HepG2 (cell line): ENCODE data around the gene WTAP. TPM values are rescaled to one million over a fixed set of nuclear protein-coding genes. Genes with fewer than 3 reads are reported as not detected.

Experiments
- ATAC-seq: fragments of 200-7000 bp; cut with Tn5 transposase; 3 replicates; pipeline ENCODE4 v1.9.1; 2020; ENCODE audit warnings: mild to moderate bottlenecking, moderate library complexity
- BruUV-seq: library from RNA; stranded (reverse); fragments of 400-500 nt; replicated peaks from 2 replicates; lab custom pipeline; 2021; lab: Mats Ljungman, UMichigan
- CTCF ChIA-PET: fragments of 300-600 bp; formaldehyde crosslinking; extraction: SDS; loops from one replicate; lab custom pipeline; 2021; ENCODE audit warnings: low total read pairs, inconsistent platforms, low intra/inter-chr PET ratio; lab: Yijun Ruan, JAX
- POLR2A ChIA-PET: fragments of 350-600 bp; sonication (Branson Sonifier 250); formaldehyde crosslinking; loops from one replicate; lab custom pipeline; 2020; ENCODE audit warnings: antibody characterized with exemption, inconsistent platforms; lab: Yijun Ruan, JAX
- DNase-seq: peaks from one replicate; pipeline ENCODE4 v3.0.0-alpha.2; 2015; ENCODE audit warnings: low spot score
- FAIRE-seq: peaks from 3 replicates; lab custom pipeline; 2011; peaks lifted over from hg19 to GRCh38; lab: Jason Lieb, UNC
- H2AFZ ChIP-seq: one replicate; pipeline ENCODE4 v1.6.1; 2011; ENCODE audit warnings: low read length, inconsistent platforms
- H3K27ac ChIP-seq: fragments of 300-600 bp; 3 replicates; pipeline ENCODE4 v1.8.0; 2011; ENCODE audit warnings: mixed run types, mild to moderate bottlenecking, mixed read lengths, low read length, inconsistent platforms; ENCODE audit not compliant: insufficient read depth; ENCODE audit errors: extremely low read length
- H3K27me3 ChIP-seq, 2 experiments: fragments of 200-600 bp in 1 of 2; 2 replicates in 1 of 2; 3 replicates in 1 of 2; pipeline versions ENCODE4 v1.6.0 to v1.8.0; 2011; ENCODE audit warnings: low read length in 2 of 2, mild to moderate bottlenecking in 2 of 2, moderate library complexity in 2 of 2, inconsistent platforms in 1 of 2; ENCODE audit not compliant: insufficient read depth in 2 of 2, control insufficient read depth in 1 of 2
- H3K36me3 ChIP-seq, 2 experiments: fragments of 200-600 bp in 1 of 2; replicated peaks in 1 of 2; 2 replicates in 1 of 2; 3 replicates in 1 of 2; pipeline versions ENCODE4 v1.5.1 to v1.8.0; 2011; ENCODE audit warnings: low read length in 2 of 2, inconsistent platforms in 1 of 2; ENCODE audit not compliant: insufficient read depth in 2 of 2, control insufficient read depth in 1 of 2
- H3K4me1 ChIP-seq: 2 replicates; pipeline ENCODE4 v1.5.1; 2012; ENCODE audit warnings: low read length, inconsistent platforms; ENCODE audit not compliant: insufficient read depth
- H3K4me2 ChIP-seq: 2 replicates; pipeline ENCODE4 v1.6.0; 2011; ENCODE audit warnings: low read depth, low read length, inconsistent platforms
- H3K4me3 ChIP-seq, 3 experiments: fragments of 200-600 bp in 1 of 3; sonication (generic), shearing (Covaris generic) in 1 of 3; replicated peaks in 1 of 3; 2 replicates each; pipeline ENCODE4 v1.5.1; 2011 to 2016; ENCODE audit warnings: low read length in 3 of 3, inconsistent platforms in 2 of 3, low read depth in 2 of 3, mild to moderate bottlenecking in 2 of 3, control low read depth in 1 of 3, mixed read lengths in 1 of 3; ENCODE audit not compliant: insufficient read depth in 1 of 3
- H3K79me2 ChIP-seq: one replicate; pipeline ENCODE4 v1.6.1; 2011; ENCODE audit warnings: low read length, inconsistent platforms; ENCODE audit not compliant: insufficient read depth
- H3K9ac ChIP-seq: 2 replicates; pipeline ENCODE4 v1.6.0; 2011; ENCODE audit warnings: mild to moderate bottlenecking, low read depth, low read length, inconsistent platforms; ENCODE audit not compliant: insufficient read depth
- H3K9me3 ChIP-seq: 2 replicates; pipeline ENCODE4 v1.5.1; 2012; ENCODE audit warnings: mild to moderate bottlenecking, low read length
- H4K20me1 ChIP-seq: 2 replicates; pipeline ENCODE4 v1.6.0; 2011; ENCODE audit warnings: inconsistent platforms, mild to moderate bottlenecking, low read length, moderate library complexity; ENCODE audit not compliant: insufficient read depth
- EZH2 ChIP-seq: conservative IDR thresholded peaks from 2 replicates; pipeline ENCODE4 v1.6.1; 2012; ENCODE audit warnings: mild to moderate bottlenecking, low read depth, low read length, moderate library complexity
- MIER3 ChIP-seq: IDR thresholded peaks from 2 replicates; pipeline ENCODE4 v1.6.1; 2016; ENCODE audit warnings: missing compliant biosample characterization, borderline replicate concordance
- POLR2A ChIP-seq, 2 experiments: IDR thresholded peaks; 2 replicates each; pipeline ENCODE4 v1.6.1; 2011; ENCODE audit warnings: low read depth in 2 of 2, low read length in 2 of 2, mild to moderate bottlenecking in 1 of 2, moderate library complexity in 1 of 2; ENCODE audit not compliant: insufficient read depth in 1 of 2
- POLR2AphosphoS2 ChIP-seq: IDR thresholded peaks from 2 replicates; pipeline ENCODE4 v1.6.1; 2011; ENCODE audit warnings: low read depth, low read length, improper control_type of control experiment
- POLR2AphosphoS5 ChIP-seq: IDR thresholded peaks from 2 replicates; pipeline ENCODE4 v1.6.1; 2012; ENCODE audit warnings: low read depth, low read length
- POLR2G ChIP-seq: fragments of 200-400 bp; formaldehyde crosslinking; IDR thresholded peaks from 2 replicates; pipeline ENCODE4 v1.6.1; 2018; ENCODE audit warnings: mild to moderate bottlenecking, low read depth, low read length, moderate library complexity
- RBM22 ChIP-seq: fragments of 200-400 bp; formaldehyde crosslinking; optimal IDR thresholded peaks from 2 replicates; pipeline ENCODE3; 2017; ENCODE audit warnings: mild to moderate bottlenecking, low read length, moderate library complexity
- SMYD3 ChIP-seq: sonication (generic); formaldehyde crosslinking; IDR thresholded peaks from 2 replicates; pipeline ENCODE4 v1.8.1; 2023; ENCODE audit warnings: mild to moderate bottlenecking, missing genetic modification reagents
- WGBS: methylation state at CpG from one replicate; pipeline ENCODE4 v1.1.6; 2017; ENCODE audit warnings: low lambda C conversion rate; 5-methylcytosine and 5-hydroxymethylcytosine counted together
- in situ Hi-C: cut with HindIII; loops from 2 replicates; pipeline ENCODE4 v1.10.0; 2017; ENCODE audit warnings: low pct_unique_long_range_greater_than_20kb; ENCODE audit not compliant: extremely low pct_ligation_motif_present
- intact Hi-C: fragments of 100-400 bp; cut with micrococcal nuclease; formaldehyde crosslinking; loops from one replicate; pipeline ENCODE4 v1.10.0; 2022; ENCODE audit not compliant: unreplicated experiment
- polyA plus RNA-seq, 8 experiments: library from polyadenylated mRNA; depleted of rRNA in 3 of 8; stranded (reverse) in 7 of 8; unstranded in 1 of 8; fragments of >200 nt; fragmentation: Illumina TruSeq in 4 of 8; extraction: Trizol in 4 of 8; gene quantifications; 2 replicates each; pipeline versions ENCODE4 v1.2.1 to v1.2.3, GENCODE V29; 2011 to 2016; ENCODE audit warnings: low read depth in 4 of 8, missing spikeins in 1 of 8, mixed read lengths in 1 of 8; ENCODE audit not compliant: insufficient read depth in 1 of 8
- total RNA-seq, 5 experiments: library from RNA; depleted of rRNA; stranded (reverse); fragments of >200 nt; fragmentation: Illumina TruSeq; extraction: Trizol; gene quantifications; 2 replicates each; pipeline ENCODE4 v1.2.3, GENCODE V29; 2016; ENCODE audit warnings: low read depth in 1 of 5
- TF ChIP-seq, protein P1 (sequence below): sonication (generic); formaldehyde crosslinking; IDR thresholded peaks from 2 replicates; pipeline ENCODE4 v1.8.0; 2022; ENCODE audit warnings: mild to moderate bottlenecking, missing genetic modification reagents, borderline replicate concordance
- TF ChIP-seq, protein P2 (sequence below): sonication (generic); formaldehyde crosslinking; IDR thresholded peaks from 2 replicates; pipeline ENCODE4 v1.4.0; 2020; ENCODE audit warnings: missing genetic modification reagents
- TF ChIP-seq, protein P3 (sequence below): sonication (generic); formaldehyde crosslinking; IDR thresholded peaks from 2 replicates; pipeline ENCODE4 v1.4.0; 2020; ENCODE audit warnings: missing genetic modification reagents; ENCODE audit errors: not compliant biosample characterization

WTAP gene
- total and polyA plus RNA-seq, 2 of the 13 experiments (the other 11 are each of a cell fraction or from before 2014, with no cell fraction given), result 31.6 to 167 TPM

DNA sequence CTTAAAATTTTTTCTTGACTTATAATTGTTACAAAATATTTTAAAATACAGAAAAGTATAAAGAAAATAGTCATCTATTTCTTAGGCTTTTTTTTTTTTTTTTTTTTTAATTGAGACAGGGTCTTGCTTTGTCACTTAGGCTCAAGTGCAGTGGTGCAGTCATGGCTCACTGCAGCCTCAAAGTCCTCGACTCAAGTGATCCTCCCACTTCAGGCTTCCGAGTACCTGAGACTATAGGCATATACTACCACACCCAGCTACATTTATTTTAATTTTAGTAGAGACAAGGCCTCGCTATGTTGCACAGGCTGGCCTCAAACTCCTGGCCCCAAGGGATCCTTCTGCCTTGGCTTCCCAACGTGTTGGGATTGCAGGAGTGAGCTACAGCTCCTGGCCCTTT lies 29.2 kb downstream of the WTAP start:
- CTCF ChIA-PET, result no interaction called here
- Histone ChIP-seq H3K36me3 (peaks cover 13 to 46% of the 10 kb centered on the region in 2 experiments), H3K4me1 (peaks cover 34% of the 10 kb centered on the region), H3K4me2 (no peak overlapping the region), H3K79me2 (peaks cover 19% of the 10 kb centered on the region), H2AFZ (no peak overlapping the region), H3K4me3 (no peak overlapping the region), H4K20me1 (no peaks in the 10 kb centered on the region), H3K27ac (peak overlapping the region; percentile 4), H3K9ac (no peak overlapping the region), H3K27me3 (no peaks in the 10 kb centered on the region; a peak in 1 of 5 replicates), H3K9me3 (no peaks in the 10 kb centered on the region)
- WGBS, result 95% methylated on average over 4 of the region's 4 CpGs
- peak in 1 of 2 experiments; percentile 30; a peak in 1 of 4 replicates for TF ChIP-seq POLR2A (IDR thresholded peaks at IDR 0.05; ENCODE audit: insufficient read depth in 1 of 2, low read depth in 2 of 2, low read length in 2 of 2)
- 0 out of 2 replicates have a peak, but pooled peaks have one; percentile 36 for TF ChIP-seq POLR2AphosphoS2
- TF ChIP-seq RBM22, result peak; percentile 89
- TF ChIP-seq EZH2, result no peak
- peak; percentile 38; the same call in 1 of the 2 replicates for TF ChIP-seq POLR2G
- in situ Hi-C loops (no loop called here), intact Hi-C loops (no loop called here)
- BruUV-seq, result no TSS peak
- POLR2A ChIA-PET, result interaction anchor here (10.2 kb wide), 1 partner anchor 28 kb away, joined by 175 read pairs; the partner anchor contains the start of gene WTAP
- ATAC-seq (no peak), FAIRE-seq (no peak), DNase-seq (no peak)

DNA sequence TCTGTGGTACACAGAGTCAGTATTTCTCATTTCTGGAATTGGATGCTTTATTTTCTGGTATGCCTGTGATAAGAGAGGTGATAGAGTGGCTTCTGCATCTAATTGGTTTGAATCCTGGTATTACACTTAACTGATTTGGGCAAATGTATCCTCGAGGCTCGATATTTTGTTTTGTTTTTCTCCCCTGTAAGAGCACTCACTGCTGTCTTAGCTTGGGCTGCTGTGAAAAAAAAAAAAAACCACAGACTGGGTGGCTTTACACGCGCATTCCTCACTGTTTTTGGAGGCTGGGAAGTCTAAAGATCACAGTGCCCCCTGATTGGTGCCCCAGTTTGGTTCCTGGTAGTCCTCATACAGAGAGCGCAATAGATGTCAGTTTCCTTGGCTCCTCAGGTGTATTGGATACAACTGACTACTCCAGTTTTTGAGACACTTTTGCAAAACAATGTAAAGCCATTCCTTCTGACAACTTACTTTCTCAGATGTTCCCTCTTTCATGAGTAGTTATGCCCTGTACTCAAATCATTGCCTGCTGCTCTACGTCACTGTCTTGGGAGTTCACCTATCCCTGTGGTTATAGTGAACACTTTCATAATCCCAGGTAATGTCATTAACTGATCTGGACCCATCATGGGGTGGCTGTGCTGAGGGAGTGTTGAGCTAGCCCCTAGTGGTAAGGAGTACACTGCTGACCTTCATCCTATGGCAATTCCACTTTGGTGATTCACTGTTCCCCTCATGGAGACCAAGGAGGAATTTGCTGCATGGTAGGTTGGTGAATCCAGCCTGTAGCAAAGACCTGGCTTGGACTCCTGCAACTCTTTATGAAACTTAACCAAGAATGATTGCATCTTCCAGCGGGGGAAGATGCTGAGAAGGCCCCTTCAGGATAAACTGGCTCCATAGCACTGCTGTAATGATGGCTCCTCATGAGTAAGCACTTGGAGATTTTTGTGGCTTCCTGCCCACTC lies 31.0 kb downstream of the WTAP start:
- ChIA-PET CTCF (interaction anchor here (0.7 kb wide), 1 partner anchor 38 kb away, joined by 3 read pairs; no protein-coding TSS in a partner anchor), POLR2A (interaction anchor here (1.2 to 10.2 kb wide), 3 partner anchors 30 to 65 kb away, joined by 5 to 175 read pairs (median 9); partner anchors contain the start of genes SOD2, TCP1 and WTAP)
- H3K27me3 ChIP-seq, result no peaks in the 10 kb centered on the region; a peak in 1 of 5 replicates
- no peak overlapping the region for H3K4me3 ChIP-seq
- peak overlapping the region; percentile 0; the same call in 1 of the 2 replicates for H3K9ac ChIP-seq
- ATAC-seq, result peak; percentile 21
- no peaks in the 10 kb centered on the region for H4K20me1 ChIP-seq
- peaks cover 28% of the 10 kb centered on the region for H3K79me2 ChIP-seq
- no peaks in the 10 kb centered on the region for H3K9me3 ChIP-seq
- FAIRE-seq, result no peak
- H3K4me2 ChIP-seq, result no peak overlapping the region
- intact Hi-C loops, result no loop called here
- peaks cover 42% of the 10 kb centered on the region for H3K4me1 ChIP-seq
- DNase-seq, result peak; percentile 68
- WGBS, result 78% methylated on average over 7 of the region's 7 CpGs
- in situ Hi-C loops, result no loop called here
- no TSS peak for BruUV-seq
- H2AFZ ChIP-seq, result no peak overlapping the region
- peaks cover 10 to 34% of the 10 kb centered on the region in 2 experiments for H3K36me3 ChIP-seq
- H3K27ac ChIP-seq, result peak overlapping the region; percentile 39
- TF ChIP-seq RBM22 (peak; percentile 93), MIER3 (0 out of 2 replicates have a peak, but pooled peaks have one; percentile 17), SMYD3 (0 out of 2 replicates have a peak, but pooled peaks have one; percentile 50), POLR2AphosphoS5 (peak; percentile 42; the same call in 1 of the 2 replicates)
- TF ChIP-seq, protein P1, sequence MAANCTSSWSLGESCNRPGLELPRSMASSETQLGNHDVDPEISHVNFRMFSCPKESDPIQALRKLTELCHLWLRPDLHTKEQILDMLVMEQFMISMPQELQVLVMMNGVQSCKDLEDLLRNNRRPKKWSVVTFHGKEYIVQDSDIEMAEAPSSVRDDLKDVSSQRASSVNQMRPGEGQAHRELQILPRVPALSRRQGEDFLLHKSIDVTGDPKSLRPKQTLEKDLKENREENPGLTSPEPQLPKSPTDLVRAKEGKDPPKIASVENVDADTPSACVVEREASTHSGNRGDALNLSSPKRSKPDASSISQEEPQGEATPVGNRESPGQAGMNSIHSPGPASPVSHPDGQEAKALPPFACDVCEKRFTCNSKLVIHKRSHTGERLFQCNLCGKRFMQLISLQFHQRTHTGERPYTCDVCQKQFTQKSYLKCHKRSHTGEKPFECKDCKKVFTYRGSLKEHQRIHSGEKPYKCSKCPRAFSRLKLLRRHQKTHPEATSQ (CRISPR knock-in tag), result 0 out of 2 replicates have a peak, but pooled peaks have one; percentile 52
- TF ChIP-seq, protein P2, sequence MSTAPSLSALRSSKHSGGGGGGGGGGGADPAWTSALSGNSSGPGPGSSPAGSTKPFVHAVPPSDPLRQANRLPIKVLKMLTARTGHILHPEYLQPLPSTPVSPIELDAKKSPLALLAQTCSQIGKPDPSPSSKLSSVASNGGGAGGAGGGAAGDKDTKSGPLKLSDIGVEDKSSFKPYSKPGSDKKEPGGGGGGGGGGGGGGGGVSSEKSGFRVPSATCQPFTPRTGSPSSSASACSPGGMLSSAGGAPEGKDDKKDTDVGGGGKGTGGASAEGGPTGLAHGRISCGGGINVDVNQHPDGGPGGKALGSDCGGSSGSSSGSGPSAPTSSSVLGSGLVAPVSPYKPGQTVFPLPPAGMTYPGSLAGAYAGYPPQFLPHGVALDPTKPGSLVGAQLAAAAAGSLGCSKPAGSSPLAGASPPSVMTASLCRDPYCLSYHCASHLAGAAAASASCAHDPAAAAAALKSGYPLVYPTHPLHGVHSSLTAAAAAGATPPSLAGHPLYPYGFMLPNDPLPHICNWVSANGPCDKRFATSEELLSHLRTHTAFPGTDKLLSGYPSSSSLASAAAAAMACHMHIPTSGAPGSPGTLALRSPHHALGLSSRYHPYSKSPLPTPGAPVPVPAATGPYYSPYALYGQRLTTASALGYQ, result 0 out of 2 replicates have a peak, but pooled peaks have one; percentile 34
- TF ChIP-seq, protein P3, sequence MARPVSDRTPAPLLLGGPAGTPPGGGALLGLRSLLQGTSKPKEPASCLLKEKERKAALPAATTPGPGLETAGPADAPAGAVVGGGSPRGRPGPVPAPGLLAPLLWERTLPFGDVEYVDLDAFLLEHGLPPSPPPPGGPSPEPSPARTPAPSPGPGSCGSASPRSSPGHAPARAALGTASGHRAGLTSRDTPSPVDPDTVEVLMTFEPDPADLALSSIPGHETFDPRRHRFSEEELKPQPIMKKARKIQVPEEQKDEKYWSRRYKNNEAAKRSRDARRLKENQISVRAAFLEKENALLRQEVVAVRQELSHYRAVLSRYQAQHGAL (CRISPR knock-in tag), result no peak
